Trophoblast cell (in vitro differentiated cells and primary cell): ENCODE measurements around the gene CEP41.

ENCODE experiments used
- DNase-seq, 2 donors: peaks; one replicate each; pipeline ENCODE4 v3.0.0-alpha.2; 2016
- H2AFZ ChIP-seq: 2 replicates; pipeline ENCODE4 v1.6.1; 2013; ENCODE audit warnings: low read length, moderate library complexity, mild to moderate bottlenecking; ENCODE audit not compliant: insufficient read depth, poor library complexity
- H2AK5ac ChIP-seq: 2 replicates; pipeline ENCODE4 v1.6.1; 2013; ENCODE audit warnings: mild to moderate bottlenecking, low read length
- H2BK120ac ChIP-seq: 2 replicates; pipeline ENCODE4 v1.6.1; 2013; ENCODE audit warnings: low read length, mild to moderate bottlenecking, moderate library complexity; ENCODE audit not compliant: insufficient read depth, poor library complexity
- H2BK12ac ChIP-seq: 2 replicates; pipeline ENCODE4 v1.6.1; 2013; ENCODE audit warnings: mild to moderate bottlenecking, low read length, moderate library complexity
- H2BK5ac ChIP-seq: 2 replicates; pipeline ENCODE4 v1.6.1; 2013; ENCODE audit warnings: low read length, low read depth, moderate library complexity, mild to moderate bottlenecking; ENCODE audit not compliant: poor library complexity
- H3K14ac ChIP-seq: 2 replicates; pipeline ENCODE4 v1.6.1; 2013; ENCODE audit warnings: mild to moderate bottlenecking, low read length
- H3K18ac ChIP-seq: 2 replicates; pipeline ENCODE4 v1.6.1; 2013; ENCODE audit warnings: mild to moderate bottlenecking, low read length
- H3K23ac ChIP-seq: 2 replicates; pipeline ENCODE4 v1.6.1; 2013; ENCODE audit warnings: low read length
- H3K27ac ChIP-seq: 2 replicates; pipeline ENCODE4 v1.5.1; 2013; ENCODE audit warnings: low read depth, mild to moderate bottlenecking, inconsistent platforms, low read length, moderate library complexity
- H3K27me3 ChIP-seq: 2 replicates; pipeline ENCODE4 v1.6.1; 2013; ENCODE audit warnings: inconsistent platforms, mild to moderate bottlenecking, low read length, moderate library complexity; ENCODE audit not compliant: insufficient read depth
- H3K36me3 ChIP-seq, 2 experiments: 1 replicate in 1 of 2; 2 replicates in 1 of 2; pipeline ENCODE4 v1.6.1; 2013; ENCODE audit warnings: low read length in 2 of 2, mild to moderate bottlenecking in 2 of 2, moderate library complexity in 1 of 2; ENCODE audit not compliant: insufficient read depth in 2 of 2, control insufficient read depth in 1 of 2
- H3K4ac ChIP-seq: 2 replicates; pipeline ENCODE4 v1.6.1; 2013; ENCODE audit warnings: low read depth, mild to moderate bottlenecking, low read length, moderate library complexity
- H3K4me1 ChIP-seq, 2 experiments: 1 replicate in 1 of 2; 2 replicates in 1 of 2; pipeline ENCODE4 v1.6.1; 2013; ENCODE audit warnings: low read length in 2 of 2, mild to moderate bottlenecking in 2 of 2, moderate library complexity in 1 of 2; ENCODE audit not compliant: insufficient read depth in 2 of 2, control insufficient read depth in 1 of 2
- H3K4me2 ChIP-seq: 2 replicates; pipeline ENCODE4 v1.6.1; 2013; ENCODE audit warnings: inconsistent platforms, mild to moderate bottlenecking, low read length, moderate library complexity
- H3K4me3 ChIP-seq: 2 replicates; pipeline ENCODE4 v1.5.1; 2013; ENCODE audit warnings: mild to moderate bottlenecking, low read depth, low read length, inconsistent platforms
- H3K79me1 ChIP-seq: one replicate; pipeline ENCODE4 v1.6.1; 2013; ENCODE audit warnings: low read length
- H3K79me2 ChIP-seq: 2 replicates; pipeline ENCODE4 v1.6.1; 2013; ENCODE audit warnings: low read length, mild to moderate bottlenecking; ENCODE audit not compliant: control insufficient read depth, insufficient read depth, poor library complexity
- H3K9ac ChIP-seq: 2 replicates; pipeline ENCODE4 v1.6.1; 2013; ENCODE audit warnings: mild to moderate bottlenecking, low read length
- H3K9me3 ChIP-seq: 2 replicates; pipeline ENCODE4 v1.6.1; 2013; ENCODE audit warnings: low read depth, mild to moderate bottlenecking, control low read depth, inconsistent platforms, low read length; ENCODE audit not compliant: insufficient read depth
- H4K12ac ChIP-seq: 2 replicates; pipeline ENCODE4 v1.6.1; 2013; ENCODE audit warnings: low read depth, mild to moderate bottlenecking, low read length, moderate library complexity
- H4K8ac ChIP-seq: 2 replicates; pipeline ENCODE4 v1.6.1; 2013; ENCODE audit warnings: low read depth, mild to moderate bottlenecking, low read length, moderate library complexity
- H4K91ac ChIP-seq: one replicate; pipeline ENCODE4 v1.6.1; 2013; ENCODE audit warnings: low read depth, mild to moderate bottlenecking, low read length, moderate library complexity
- WGBS: extraction: QIAGEN DNeasy Blood & Tissue Kit; methylation state at CpG from one replicate; pipeline ENCODE4 v1.1.7; 2013; ENCODE audit warnings: missing lambda C conversion rate; ENCODE audit not compliant: insufficient read length, insufficient coverage; ENCODE audit errors: extremely low coverage; 5-methylcytosine and 5-hydroxymethylcytosine counted together

The CEP41 gene

DNA sequence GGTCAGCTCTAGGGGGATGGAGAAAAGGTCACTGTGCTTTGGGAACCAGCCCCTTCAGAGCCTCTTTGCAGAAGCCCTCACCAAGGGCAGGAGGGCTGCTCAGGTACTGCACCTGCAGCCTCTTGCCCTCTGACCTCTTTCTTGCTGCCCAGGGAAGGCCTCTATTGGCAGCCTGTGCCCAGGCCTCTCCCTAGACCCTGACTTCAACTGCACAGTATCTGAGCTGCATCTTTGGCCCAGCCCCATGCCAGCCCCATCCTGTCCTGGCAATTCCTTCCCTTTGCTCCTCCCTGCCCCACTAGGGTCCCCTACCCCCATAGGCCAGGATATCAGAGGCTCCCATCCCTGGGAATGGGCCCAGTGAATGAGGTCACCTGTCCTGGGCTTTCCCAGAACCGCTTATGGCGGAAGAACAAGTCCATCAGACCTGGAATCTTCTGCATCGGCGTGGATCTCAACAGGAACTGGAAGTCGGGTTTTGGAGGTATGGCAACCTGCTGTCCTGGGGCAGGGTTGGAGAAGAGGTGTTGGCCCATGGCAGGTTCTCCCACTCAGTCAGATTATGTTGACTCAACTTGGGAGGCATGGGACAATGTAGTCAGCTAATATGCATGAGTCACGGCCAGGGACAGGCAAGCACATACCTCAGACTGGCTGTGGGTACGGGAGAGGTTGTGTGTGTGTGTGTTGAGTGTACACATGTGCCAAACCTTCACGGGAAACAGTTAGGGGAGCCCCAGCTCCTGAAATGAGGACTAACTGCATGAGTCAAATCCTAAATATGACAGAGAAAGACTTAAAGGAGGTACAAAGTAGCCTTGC lies 77.6 kb downstream of the CEP41 start:
- Histone ChIP-seq H2BK120ac (peak overlapping the region; percentile 67), H3K18ac (peak overlapping the region; percentile 54), H2BK5ac (peak overlapping the region; percentile 51), H3K27me3 (no peaks in the 10 kb centered on the region), H4K8ac (peak overlapping the region; percentile 45), H3K36me3 (no peaks in the 10 kb centered on the region), H3K9me3 (peaks cover 13% of the 10 kb centered on the region), H2AK5ac (peak overlapping the region; percentile 92), H2BK12ac (peak overlapping the region; percentile 88), H4K91ac (peak overlapping the region; percentile 75), H3K23ac (no peak overlapping the region), H3K4me2 (no peak overlapping the region), H4K12ac (no peak overlapping the region), H2AFZ (no peak overlapping the region), H3K4me1 (peaks cover 23 to 30% of the 10 kb centered on the region in 2 experiments), H3K79me1 (peaks cover 30% of the 10 kb centered on the region), H3K14ac (peak overlapping the region; percentile 71), H3K9ac (no peak overlapping the region), H3K27ac (peak overlapping the region; percentile 48), H3K79me2 (no peaks in the 10 kb centered on the region), H3K4ac (peak overlapping the region; percentile 15), H3K4me3 (no peak overlapping the region)
- DNase-seq, result peak; percentile 85 to 87
- WGBS, result no CpG with 5 or more reads among the region's 8 CpGs

DNA sequence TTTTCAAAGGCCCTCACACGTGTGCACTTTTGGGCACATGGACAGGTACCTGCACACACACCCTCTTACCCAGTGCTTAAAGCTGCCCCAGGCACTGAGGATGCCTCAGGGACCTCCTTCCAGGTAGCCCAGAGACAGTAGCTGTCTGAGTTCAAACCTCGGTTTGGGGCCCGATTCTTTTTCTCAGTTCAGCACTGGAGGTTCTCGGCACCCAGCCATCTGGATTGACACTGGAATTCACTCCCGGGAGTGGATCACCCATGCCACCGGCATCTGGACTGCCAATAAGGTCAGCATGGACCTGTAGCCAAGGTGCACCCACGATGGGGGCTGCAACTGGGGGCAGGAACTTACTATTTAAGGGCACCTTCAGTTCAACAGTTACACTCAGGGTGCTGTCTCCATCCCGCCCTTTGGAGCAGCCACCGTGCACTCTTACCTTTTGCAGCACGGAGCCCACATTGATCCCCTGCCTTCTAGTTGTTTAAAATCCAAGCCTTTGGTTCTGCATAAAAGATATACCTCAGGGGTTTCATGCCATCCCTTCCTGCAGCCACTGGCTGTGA lies 78.5 kb downstream of the CEP41 start:
- peak overlapping the region; percentile 67 for H2BK120ac ChIP-seq
- DNase-seq, result no peak
- H4K91ac ChIP-seq, result peak overlapping the region; percentile 75
- no peak overlapping the region for H4K8ac ChIP-seq
- no peaks in the 10 kb centered on the region for H3K27me3 ChIP-seq
- H2BK5ac ChIP-seq, result peak overlapping the region; percentile 51
- peak overlapping the region; percentile 92 for H2AK5ac ChIP-seq
- H2AFZ ChIP-seq, result no peak overlapping the region
- no peak overlapping the region for H3K18ac ChIP-seq
- H4K12ac ChIP-seq, result no peak overlapping the region
- H3K4me1 ChIP-seq, result peaks cover 23 to 31% of the 10 kb centered on the region in 2 experiments
- no peaks in the 10 kb centered on the region for H3K36me3 ChIP-seq
- H3K79me1 ChIP-seq, result peaks cover 32% of the 10 kb centered on the region
- H2BK12ac ChIP-seq, result peak overlapping the region; percentile 88
- no peak overlapping the region for H3K4me3 ChIP-seq
- peak overlapping the region; percentile 17 for H3K14ac ChIP-seq
- no peak overlapping the region for H3K27ac ChIP-seq
- H3K23ac ChIP-seq, result no peak overlapping the region
- no CpG with 5 or more reads among the region's 10 CpGs for WGBS
- no peak overlapping the region for H3K4me2 ChIP-seq
- H3K9ac ChIP-seq, result no peak overlapping the region
- peaks cover 13% of the 10 kb centered on the region for H3K9me3 ChIP-seq
- peak overlapping the region; percentile 15 for H3K4ac ChIP-seq
- no peaks in the 10 kb centered on the region for H3K79me2 ChIP-seq

- Histone ChIP-seq H3K79me1 (peaks cover 37% of the 10 kb centered on the region), H3K14ac (no peak overlapping the region), H2BK5ac (no peak overlapping the region), H3K23ac (no peak overlapping the region), H2BK120ac (no peak overlapping the region), H3K4ac (no peak overlapping the region), H3K4me1 (peaks cover 27 to 36% of the 10 kb centered on the region in 2 experiments), H3K27ac (no peak overlapping the region), H3K18ac (no peak overlapping the region), H2AK5ac (no peak overlapping the region), H2BK12ac (peak overlapping the region; percentile 41), H3K27me3 (no peaks in the 10 kb centered on the region), H2AFZ (no peak overlapping the region), H4K12ac (no peak overlapping the region), H3K4me2 (no peak overlapping the region), H3K4me3 (no peak overlapping the region), H3K9me3 (peaks cover 13% of the 10 kb centered on the region), H4K8ac (no peak overlapping the region), H3K36me3 (no peaks in the 10 kb centered on the region), H3K79me2 (peaks cover 3% of the 10 kb centered on the region), H3K9ac (no peak overlapping the region), H4K91ac (no peak overlapping the region)
- no peak for DNase-seq
- no CpG with 5 or more reads among the region's 7 CpGs for WGBS
Observed at GRCh38 chr7:130361681-130362080, 79.1 kb downstream of the CEP41 start.

DNA sequence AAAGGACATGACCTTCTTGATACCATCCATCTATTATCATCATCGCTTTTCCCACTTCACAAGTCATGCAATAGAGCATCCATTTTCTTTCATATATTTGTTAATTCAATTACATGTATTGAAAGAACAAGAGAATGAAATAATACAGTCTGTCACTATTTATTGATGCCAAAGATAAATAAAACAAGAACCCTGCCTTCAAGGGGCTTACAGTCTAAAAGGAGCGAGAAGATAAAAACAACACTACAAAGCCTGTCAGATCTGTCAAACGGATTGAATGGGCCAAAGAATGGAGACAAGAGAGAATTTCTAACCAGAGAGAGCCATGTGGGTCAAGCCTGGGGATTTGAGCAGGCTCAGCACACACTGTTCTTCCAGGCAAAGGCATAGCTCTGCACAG lies 80.3 kb downstream of the CEP41 start:
- DNase-seq, result no peak
- Histone ChIP-seq H3K9me3 (peaks cover 13% of the 10 kb centered on the region), H2AK5ac (no peak overlapping the region), H3K27ac (no peak overlapping the region), H2AFZ (no peak overlapping the region), H3K9ac (no peak overlapping the region), H4K8ac (no peak overlapping the region), H3K79me2 (peaks cover 8% of the 10 kb centered on the region), H3K23ac (no peak overlapping the region), H3K4me3 (no peak overlapping the region), H3K18ac (no peak overlapping the region), H3K27me3 (no peaks in the 10 kb centered on the region), H2BK120ac (no peak overlapping the region), H4K12ac (no peak overlapping the region), H3K4ac (no peak overlapping the region), H3K79me1 (peaks cover 40% of the 10 kb centered on the region), H4K91ac (no peak overlapping the region), H3K4me1 (peaks cover 26 to 32% of the 10 kb centered on the region in 2 experiments), H2BK5ac (no peak overlapping the region), H3K4me2 (no peak overlapping the region), H2BK12ac (no peak overlapping the region), H3K14ac (no peak overlapping the region), H3K36me3 (no peaks in the 10 kb centered on the region)
- WGBS, result no CpG with 5 or more reads among the region's 3 CpGs
